Measurements from ENCODE around the gene TMC7.

Gene TMC7

DNA sequence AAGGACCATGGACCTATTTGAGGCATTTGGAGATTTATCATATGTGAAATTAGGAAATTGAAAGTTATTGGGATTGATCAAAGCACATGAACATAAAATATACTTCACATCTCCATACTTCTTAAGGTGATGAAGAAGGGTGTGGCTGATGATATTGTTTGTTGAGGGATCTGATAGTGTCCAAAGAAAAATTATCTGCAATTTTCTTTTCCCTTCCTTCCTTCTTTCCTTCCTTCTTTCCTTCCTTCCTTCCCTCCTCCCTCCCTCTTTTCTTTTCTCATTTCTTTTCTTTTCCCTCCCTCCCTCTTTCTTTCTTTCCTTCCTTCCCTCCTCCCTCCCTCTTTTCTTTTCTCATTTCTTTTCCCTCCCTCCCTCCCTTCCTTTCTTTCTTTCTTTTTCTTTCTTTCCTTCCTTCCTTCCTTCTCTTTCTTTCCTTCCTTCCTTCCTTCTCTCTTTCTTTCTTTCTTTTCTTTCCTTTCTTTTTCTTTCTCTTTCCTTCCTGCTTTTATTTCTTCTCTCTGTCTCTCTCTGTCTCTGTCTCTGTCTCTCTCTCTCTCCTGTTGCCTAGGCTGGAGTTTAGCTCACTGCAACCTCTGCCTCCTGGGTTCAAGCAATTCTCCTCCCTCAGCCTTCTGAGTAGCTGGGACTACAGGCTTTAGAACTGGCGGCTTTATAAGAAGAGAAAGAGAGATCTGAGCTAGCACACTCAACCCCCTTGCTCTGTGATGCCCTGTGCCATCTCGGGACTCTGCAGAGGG is 109.1 kb downstream of the TMC7 start:
- no peak for DNase-seq

GRCh38 chr16:19093631-19094541 is 110.2 kb downstream of the TMC7 start:
- peak; percentile 64 for DNase-seq

GRCh38 chr16:19094542-19095365 is 111.0 kb downstream of the TMC7 start:
- DNase-seq, result no peak

- DNase-seq, result no peak
Observed at GRCh38 chr16:19095654-19096053, 111.9 kb downstream of the TMC7 start.

DNA sequence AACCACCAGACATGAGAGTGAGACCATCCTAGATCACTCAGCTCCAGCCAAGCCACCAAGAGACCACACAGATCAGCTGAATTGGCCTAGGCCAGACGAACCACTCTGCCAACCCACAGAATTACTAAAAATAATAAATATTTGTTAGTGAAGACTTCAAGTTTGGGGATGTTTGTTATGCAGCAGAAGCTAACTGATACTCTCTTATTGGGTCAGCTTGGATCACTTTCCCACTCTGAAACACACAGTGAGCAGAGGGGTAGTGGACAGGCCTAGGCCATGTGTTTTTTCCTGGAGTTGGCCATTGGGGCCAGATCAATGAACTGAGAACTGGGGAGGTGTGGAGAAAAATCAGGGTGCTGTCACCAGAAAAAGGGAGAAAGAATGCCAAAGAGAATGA is 114.4 kb downstream of the TMC7 start:
- no peak for DNase-seq

- DNase-seq, result no peak
Observed at GRCh38 chr16:19102187-19102872, 118.6 kb downstream of the TMC7 start.

DNA sequence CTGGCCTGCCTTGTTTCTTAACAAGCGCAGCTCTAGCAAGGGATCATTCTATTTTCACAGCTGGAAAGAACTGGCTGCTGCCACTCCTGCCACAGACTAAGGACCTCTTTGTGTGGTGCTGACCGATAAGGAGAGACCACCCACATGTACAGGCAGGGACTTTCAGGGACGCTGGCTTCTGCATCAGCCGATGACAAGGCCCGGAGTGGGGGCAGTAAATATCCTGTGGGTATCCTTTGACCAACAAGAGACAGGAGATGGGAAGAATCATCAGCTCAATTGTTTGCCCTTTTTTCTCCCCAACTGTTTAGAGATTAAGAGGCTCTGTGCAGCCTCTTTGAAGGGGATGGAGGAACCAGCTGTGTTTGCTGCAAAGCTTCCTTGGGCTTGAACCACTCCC is 120.9 kb downstream of the TMC7 start:
- no peak for DNase-seq

DNA sequence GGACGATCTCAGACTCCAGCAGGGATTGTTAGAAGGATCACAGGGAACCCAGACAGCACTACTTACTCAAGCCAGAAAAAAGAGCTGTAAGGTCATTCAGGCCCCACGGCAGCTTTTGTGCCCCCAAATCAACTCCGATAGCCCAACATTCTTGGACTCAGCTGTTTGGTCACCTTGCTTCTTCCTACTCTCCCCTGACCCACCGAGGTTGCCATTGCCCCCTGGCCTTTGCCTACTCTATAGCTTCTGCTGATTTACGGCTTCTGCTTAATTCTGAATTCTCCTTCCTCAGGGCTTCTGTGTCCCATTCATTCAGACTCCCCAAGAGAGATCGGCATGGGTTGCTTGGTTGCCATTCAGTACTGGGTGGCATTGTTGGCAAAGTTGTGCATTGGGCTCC is 121.4 kb downstream of the TMC7 start:
- DNase-seq, result no peak

DNA sequence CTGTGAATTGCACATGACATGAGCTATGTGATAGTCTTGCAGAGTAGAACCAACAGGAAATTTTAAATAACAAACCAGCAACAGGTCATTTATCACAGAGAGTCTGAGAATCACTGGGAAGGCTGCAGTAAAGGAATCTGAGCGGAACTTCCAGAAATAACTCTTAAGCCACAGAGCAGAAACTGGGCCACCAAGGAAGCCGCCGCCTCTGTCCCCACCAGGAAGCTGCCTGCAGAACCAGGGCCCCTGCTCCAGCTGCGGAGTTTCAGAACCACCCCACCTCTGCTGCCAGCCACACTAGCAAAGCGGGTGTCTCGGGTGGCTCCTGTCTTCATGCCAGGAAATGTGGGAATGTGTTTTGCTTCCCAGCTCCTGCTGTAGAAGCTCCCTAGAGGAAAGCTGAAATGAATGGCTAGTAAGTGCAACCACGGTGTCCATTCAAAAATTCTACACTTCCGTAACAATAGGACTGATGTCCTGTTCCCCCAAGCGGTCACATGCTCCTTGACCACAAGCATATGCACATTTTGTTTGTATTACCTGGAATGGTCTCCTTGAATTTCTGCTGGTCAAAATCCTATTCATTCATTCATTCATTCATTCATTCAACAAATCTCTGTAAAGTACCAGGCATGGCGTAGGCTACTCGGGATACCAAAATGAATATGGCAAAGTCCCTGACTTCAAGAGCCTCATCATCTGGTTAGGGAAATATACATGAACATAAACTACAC is 122.3 kb downstream of the TMC7 start:
- no peak for DNase-seq

DNA sequence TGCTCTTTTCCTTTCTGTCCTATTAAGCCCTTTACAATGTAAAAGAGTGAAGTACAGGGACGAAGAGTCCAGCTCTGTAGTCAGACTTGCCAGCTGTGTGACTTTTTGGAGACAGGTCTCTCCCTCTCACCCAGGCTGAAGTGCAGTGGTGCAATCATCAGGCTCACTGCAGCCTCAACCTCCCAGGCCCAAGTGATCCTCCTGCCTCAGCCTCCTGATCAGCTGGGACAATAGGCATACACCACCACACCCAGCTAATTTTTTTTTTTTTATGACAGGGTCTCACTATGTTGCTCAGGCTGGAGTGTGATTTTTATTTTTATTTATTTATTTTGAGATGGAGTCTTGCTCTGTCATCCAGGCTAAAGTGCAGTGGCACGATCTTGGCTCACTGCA is 122.9 kb downstream of the TMC7 start:
- DNase-seq, result no peak

- DNase-seq, result no peak
Observed at GRCh38 chr16:19108409-19109287, 124.9 kb downstream of the TMC7 start.

DNA sequence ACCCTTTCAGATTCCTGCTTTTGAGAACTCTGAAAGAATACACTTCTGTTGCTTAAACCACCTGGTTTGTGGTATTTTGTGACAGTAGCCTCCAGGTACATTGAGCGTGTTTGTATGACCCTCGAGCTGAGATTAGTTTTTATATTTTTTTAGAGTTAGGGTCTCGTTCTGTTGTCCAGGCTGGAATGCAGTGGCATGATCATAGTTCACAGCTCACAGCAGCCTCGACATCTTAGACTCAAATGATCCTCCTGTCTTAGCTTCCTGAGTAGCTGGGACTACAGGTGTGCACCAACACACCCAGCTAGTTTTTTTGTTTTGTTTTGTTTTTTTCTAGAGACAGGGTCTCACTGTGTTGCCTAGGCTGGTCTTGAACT is 125.5 kb downstream of the TMC7 start:
- no peak for DNase-seq

- no peak for DNase-seq
Observed at GRCh38 chr16:19110537-19111360, 127.0 kb downstream of the TMC7 start.

DNA sequence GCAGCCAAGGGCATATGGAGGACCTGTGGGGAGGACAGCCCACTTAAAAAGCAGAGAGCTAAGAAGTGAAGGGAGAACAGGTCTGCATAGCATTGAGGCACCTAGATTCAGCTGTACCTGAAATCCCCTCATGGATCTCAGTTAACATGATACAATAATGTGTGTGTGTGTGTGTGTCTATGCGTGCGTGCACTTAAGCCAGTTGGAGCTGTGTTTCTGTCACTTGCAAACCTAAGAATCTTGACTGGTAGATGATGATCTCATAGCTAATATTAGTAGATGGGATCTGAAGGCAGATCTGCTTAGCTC is 128.3 kb downstream of the TMC7 start:
- no peak for DNase-seq

Data from NCI-H345 (cell line).